WTC11 (cell line): ENCODE measurements around the gene MAX. TPM values are rescaled to one million over a fixed set of nuclear protein-coding genes. Genes with fewer than 3 reads are reported as not detected.

Experiments
- ATAC-seq: fragments of 200-7000 bp; cut with Tn5 transposase; 2 replicates; pipeline ENCODE4 v1.10.0; 2021; ENCODE audit warnings: mild to moderate bottlenecking, moderate library complexity
- CTCF ChIA-PET: fragments of 300-600 bp; sonication (Branson Sonifier 250); formaldehyde crosslinking; loops from one replicate; lab custom pipeline; 2021; ENCODE audit warnings: antibody characterized with exemption; lab: Charles Lee
- POLR2A ChIA-PET: fragments of 350-600 bp; sonication (Branson Sonifier 250); formaldehyde crosslinking; loops from one replicate; lab custom pipeline; 2021; ENCODE audit warnings: antibody characterized with exemption; lab: Charles Lee
- DNase-seq: peaks from one replicate; pipeline ENCODE4 v3.0.0; 2021; ENCODE audit warnings: low spot score
- H3K27ac Mint-ChIP-seq: 2 replicates; pipeline ENCODE4 v1.8.0; 2021; ENCODE audit warnings: mixed read lengths
- H3K27me3 Mint-ChIP-seq: 2 replicates; pipeline ENCODE4 v1.8.0; 2021; ENCODE audit warnings: low read depth, mild to moderate bottlenecking, moderate library complexity, mixed read lengths
- H3K36me3 Mint-ChIP-seq: 2 replicates; pipeline ENCODE4 v1.8.0; 2021; ENCODE audit warnings: mixed read lengths
- H3K4me1 Mint-ChIP-seq: 2 replicates; pipeline ENCODE4 v1.8.0; 2022; ENCODE audit warnings: mixed read lengths
- H3K4me3 Mint-ChIP-seq: 2 replicates; pipeline ENCODE4 v1.8.0; 2021; ENCODE audit warnings: mild to moderate bottlenecking, moderate library complexity, mixed read lengths
- H3K9me3 Mint-ChIP-seq: 2 replicates; pipeline ENCODE4 v1.8.0; 2021; ENCODE audit warnings: mixed read lengths
- ATF1 ChIP-seq: sonication (generic); formaldehyde crosslinking; IDR thresholded peaks from 2 replicates; pipeline ENCODE4 v1.8.1; 2023; ENCODE audit warnings: mild to moderate bottlenecking, moderate library complexity, missing genetic modification reagents
- ATF3 ChIP-seq: sonication (generic); formaldehyde crosslinking; conservative IDR thresholded peaks from 2 replicates; pipeline ENCODE4 v1.8.1; 2022; ENCODE audit warnings: mild to moderate bottlenecking, missing genetic modification reagents
- CDX4 ChIP-seq: fragments of 250-450 bp; sonication (Bioruptor Pico); IDR thresholded peaks from 2 replicates; pipeline ENCODE4 v1.9.0; 2021; ENCODE audit warnings: moderate library complexity, mild to moderate bottlenecking, inconsistent platforms, borderline replicate concordance
- CREB1 ChIP-seq: sonication (generic); formaldehyde crosslinking; IDR thresholded peaks from 2 replicates; pipeline ENCODE4 v1.8.0; 2023; ENCODE audit warnings: mild to moderate bottlenecking, missing genetic modification reagents
- E2F1 ChIP-seq: sonication (generic); formaldehyde crosslinking; IDR thresholded peaks from 2 replicates; pipeline ENCODE4 v1.8.0; 2022; ENCODE audit warnings: mild to moderate bottlenecking, missing genetic modification reagents
- E2F5 ChIP-seq: sonication (generic); formaldehyde crosslinking; IDR thresholded peaks from 2 replicates; pipeline ENCODE4 v1.8.1; 2022; ENCODE audit warnings: mild to moderate bottlenecking, moderate library complexity, missing genetic modification reagents
- FOXJ3 ChIP-seq: sonication (generic); formaldehyde crosslinking; IDR thresholded peaks from 2 replicates; pipeline ENCODE4 v1.9.0; 2021; ENCODE audit warnings: missing genetic modification reagents, mild to moderate bottlenecking, borderline replicate concordance
- GRHL2 ChIP-seq: fragments of 250-450 bp; sonication (Bioruptor Pico); IDR thresholded peaks from 2 replicates; pipeline ENCODE4 v1.8.0; 2022; ENCODE audit warnings: mild to moderate bottlenecking, moderate library complexity; ENCODE audit not compliant: insufficient replicate concordance, severe bottlenecking
- JUN ChIP-seq: sonication (generic); formaldehyde crosslinking; IDR thresholded peaks from 2 replicates; pipeline ENCODE4 v1.8.0; 2023; ENCODE audit warnings: mild to moderate bottlenecking, missing genetic modification reagents
- NFYB ChIP-seq: sonication (generic); formaldehyde crosslinking; conservative IDR thresholded peaks from 2 replicates; pipeline ENCODE4 v1.8.0; 2022; ENCODE audit warnings: low read depth, missing genetic modification reagents
- PRDM15 ChIP-seq: sonication (generic); formaldehyde crosslinking; IDR thresholded peaks from 2 replicates; pipeline ENCODE4 v1.8.0; 2022; ENCODE audit warnings: missing genetic modification reagents
- SMAD4 ChIP-seq: sonication (generic); formaldehyde crosslinking; IDR thresholded peaks from 2 replicates; pipeline ENCODE4 v1.8.0; 2022; ENCODE audit warnings: mild to moderate bottlenecking, missing genetic modification reagents
- SOX15 ChIP-seq: fragments of 250-450 bp; sonication (Bioruptor Pico); IDR thresholded peaks from 2 replicates; pipeline ENCODE4 v1.9.0; 2021; ENCODE audit warnings: mild to moderate bottlenecking
- USF2 ChIP-seq: sonication (generic); formaldehyde crosslinking; IDR thresholded peaks from 2 replicates; pipeline ENCODE4 v1.8.1; 2023; ENCODE audit warnings: mild to moderate bottlenecking, missing genetic modification reagents, moderate library complexity
- ZMAT4 ChIP-seq: fragments of 250-450 bp; sonication (Bioruptor Pico); IDR thresholded peaks from 2 replicates; pipeline ENCODE4 v1.9.0; 2021; ENCODE audit warnings: mild to moderate bottlenecking
- ZNF138 ChIP-seq: sonication (generic); formaldehyde crosslinking; conservative IDR thresholded peaks from 2 replicates; pipeline ENCODE4 v1.8.1; 2022; ENCODE audit warnings: mild to moderate bottlenecking, moderate library complexity, missing genetic modification reagents
- ZNF281 ChIP-seq: sonication (generic); formaldehyde crosslinking; IDR thresholded peaks from 2 replicates; pipeline ENCODE4 v1.8.0; 2023; ENCODE audit warnings: mild to moderate bottlenecking, missing genetic modification reagents
- ZNF423 ChIP-seq: fragments of 250-450 bp; sonication (Bioruptor Pico); IDR thresholded peaks from 2 replicates; pipeline ENCODE4 v2.1.2; 2022; ENCODE audit warnings: mild to moderate bottlenecking, moderate library complexity
- total RNA-seq: library from RNA; stranded (reverse); gene quantifications from 3 replicates; pipeline ENCODE4 v1.2.3, GENCODE V29; 2021

The MAX gene
- total RNA-seq, 1 experiment from 2014 or later, result 58.5 TPM

GRCh38 chr14:65041434-65041915 lies 60.8 kb downstream of the MAX start:
- Mint-ChIP-seq H3K27me3 (no peaks in the 10 kb centered on the region), H3K36me3 (peaks cover 24% of the 10 kb centered on the region), H3K27ac (no peak overlapping the region), H3K9me3 (no peaks in the 10 kb centered on the region), H3K4me1 (no peaks in the 10 kb centered on the region), H3K4me3 (no peak overlapping the region)
- ChIA-PET POLR2A (interaction anchor here (0.6 kb wide), 1 partner anchor 87 kb away, joined by 3 read pairs; no protein-coding TSS in a partner anchor), CTCF (no interaction called here)
- no peak for DNase-seq
- TF ChIP-seq ATF3 (no peak), FOXJ3 (CRISPR knock-in tag) (no peak), GRHL2 (no peak), ZNF281 (CRISPR knock-in tag) (no peak), SMAD4 (CRISPR knock-in tag) (no peak), CREB1 (CRISPR knock-in tag) (no peak), JUN (no peak)
- no peak for ATAC-seq

GRCh38 chr14:65040666-65041433 lies 61.5 kb downstream of the MAX start:
- ChIA-PET CTCF (interaction anchor here (0.6 kb wide), 1 partner anchor 269 kb away, joined by 3 read pairs; no protein-coding TSS in a partner anchor), POLR2A (interaction anchor here (0.6 kb wide), 1 partner anchor 88 kb away, joined by 3 read pairs; no protein-coding TSS in a partner anchor)
- DNase-seq (no peak), ATAC-seq (no peak)
- Mint-ChIP-seq H3K9me3 (no peaks in the 10 kb centered on the region), H3K36me3 (peaks cover 24% of the 10 kb centered on the region), H3K27ac (no peak overlapping the region), H3K27me3 (no peaks in the 10 kb centered on the region), H3K4me1 (no peaks in the 10 kb centered on the region), H3K4me3 (no peak overlapping the region)
- TF ChIP-seq SOX15 (CRISPR knock-in tag) (no peak), USF2 (CRISPR knock-in tag) (no peak), PRDM15 (CRISPR knock-in tag) (no peak)

GRCh38 chr14:65038966-65039365 lies 63.4 kb downstream of the MAX start:
- no peak overlapping the region for H3K4me3 Mint-ChIP-seq
- ATAC-seq (no peak), DNase-seq (no peak)
- no peaks in the 10 kb centered on the region for H3K27me3 Mint-ChIP-seq
- peaks cover 29% of the 10 kb centered on the region for H3K36me3 Mint-ChIP-seq
- H3K27ac Mint-ChIP-seq, result no peak overlapping the region
- CTCF ChIA-PET, result no interaction called here
- POLR2A ChIA-PET, result no interaction called here
- no peaks in the 10 kb centered on the region for H3K9me3 Mint-ChIP-seq
- no peaks in the 10 kb centered on the region for H3K4me1 Mint-ChIP-seq
- TF ChIP-seq E2F1 (CRISPR knock-in tag) (no peak), ZNF138 (no peak), ZMAT4 (no peak), ZNF423 (CRISPR knock-in tag) (no peak), CDX4 (CRISPR knock-in tag) (no peak), ATF3 (no peak), NFYB (CRISPR knock-in tag) (no peak), E2F5 (CRISPR knock-in tag) (no peak), ATF1 (CRISPR knock-in tag) (no peak)
